ENCODE results near the gene SEC24B.

DNA sequence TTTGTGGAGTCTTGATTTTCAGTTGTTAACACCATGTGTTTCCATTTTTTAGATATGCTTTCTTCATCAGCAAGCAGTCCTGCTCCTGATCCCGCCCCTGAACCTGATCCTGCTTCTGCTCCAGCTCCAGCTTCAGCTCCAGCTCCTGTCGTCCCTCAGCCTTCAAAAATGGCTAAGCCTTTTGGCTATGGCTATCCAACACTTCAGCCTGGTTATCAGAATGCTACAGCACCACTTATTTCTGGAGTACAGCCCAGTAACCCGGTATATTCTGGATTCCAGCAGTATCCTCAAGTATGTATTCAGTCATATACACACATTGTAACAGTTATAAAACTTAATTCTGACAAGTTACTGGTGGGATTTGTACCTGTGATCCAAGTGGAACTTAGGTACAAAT, 60.9 kb downstream of the SEC24B start:
- TF ChIP-seq SIN3A (IDR thresholded peaks at IDR 0.05; ENCODE audit: borderline replicate concordance, insufficient read depth, low read depth, low read length): no peak
- TF ChIP-seq, protein P1, sequence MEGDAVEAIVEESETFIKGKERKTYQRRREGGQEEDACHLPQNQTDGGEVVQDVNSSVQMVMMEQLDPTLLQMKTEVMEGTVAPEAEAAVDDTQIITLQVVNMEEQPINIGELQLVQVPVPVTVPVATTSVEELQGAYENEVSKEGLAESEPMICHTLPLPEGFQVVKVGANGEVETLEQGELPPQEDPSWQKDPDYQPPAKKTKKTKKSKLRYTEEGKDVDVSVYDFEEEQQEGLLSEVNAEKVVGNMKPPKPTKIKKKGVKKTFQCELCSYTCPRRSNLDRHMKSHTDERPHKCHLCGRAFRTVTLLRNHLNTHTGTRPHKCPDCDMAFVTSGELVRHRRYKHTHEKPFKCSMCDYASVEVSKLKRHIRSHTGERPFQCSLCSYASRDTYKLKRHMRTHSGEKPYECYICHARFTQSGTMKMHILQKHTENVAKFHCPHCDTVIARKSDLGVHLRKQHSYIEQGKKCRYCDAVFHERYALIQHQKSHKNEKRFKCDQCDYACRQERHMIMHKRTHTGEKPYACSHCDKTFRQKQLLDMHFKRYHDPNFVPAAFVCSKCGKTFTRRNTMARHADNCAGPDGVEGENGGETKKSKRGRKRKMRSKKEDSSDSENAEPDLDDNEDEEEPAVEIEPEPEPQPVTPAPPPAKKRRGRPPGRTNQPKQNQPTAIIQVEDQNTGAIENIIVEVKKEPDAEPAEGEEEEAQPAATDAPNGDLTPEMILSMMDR (IDR thresholded peaks at IDR 0.05): no peak

Measured in Panc1 (cell line).